H1 (cell line): Measurements from ENCODE around the gene FBXL16. TPM values are rescaled to one million over a fixed set of nuclear protein-coding genes. Genes with fewer than 3 reads are reported as not detected.

Source experiments
- CHD1 ChIP-seq: IDR thresholded peaks from 2 replicates; pipeline ENCODE4 v1.6.1; 2012; ENCODE audit warnings: low read depth, low read length, improper control_type of control experiment
- polyA plus RNA-seq, 7 experiments: library from polyadenylated mRNA; depleted of rRNA in 3 of 7; stranded (reverse) in 5 of 7; unstranded in 2 of 7; fragments of >200 nt in 5 of 7; fragments of 200-250 nt in 2 of 7; gene quantifications; 1 replicate in 5 of 7; 2 replicates in 1 of 7; 4 replicates in 1 of 7; pipeline versions ENCODE4 v1.2.1 to v1.2.3, GENCODE V29; 2011 to 2013; ENCODE audit warnings: missing spikeins in 2 of 7, mixed read lengths in 2 of 7
- total RNA-seq: library from RNA; stranded (reverse); fragmentation: NEBNext Ultra II Directional; extraction: Animal tissue kit (Norgen Biotek cat#: 25700); gene quantifications from 2 replicates; pipeline ENCODE4 v1.2.1, GENCODE V29; 2021

FBXL16 gene
- total and polyA plus RNA-seq, 2 of the 8 experiments (the other 6 are each of a cell fraction or from before 2014, with no cell fraction given), result 12.5 to 12.8 TPM

DNA sequence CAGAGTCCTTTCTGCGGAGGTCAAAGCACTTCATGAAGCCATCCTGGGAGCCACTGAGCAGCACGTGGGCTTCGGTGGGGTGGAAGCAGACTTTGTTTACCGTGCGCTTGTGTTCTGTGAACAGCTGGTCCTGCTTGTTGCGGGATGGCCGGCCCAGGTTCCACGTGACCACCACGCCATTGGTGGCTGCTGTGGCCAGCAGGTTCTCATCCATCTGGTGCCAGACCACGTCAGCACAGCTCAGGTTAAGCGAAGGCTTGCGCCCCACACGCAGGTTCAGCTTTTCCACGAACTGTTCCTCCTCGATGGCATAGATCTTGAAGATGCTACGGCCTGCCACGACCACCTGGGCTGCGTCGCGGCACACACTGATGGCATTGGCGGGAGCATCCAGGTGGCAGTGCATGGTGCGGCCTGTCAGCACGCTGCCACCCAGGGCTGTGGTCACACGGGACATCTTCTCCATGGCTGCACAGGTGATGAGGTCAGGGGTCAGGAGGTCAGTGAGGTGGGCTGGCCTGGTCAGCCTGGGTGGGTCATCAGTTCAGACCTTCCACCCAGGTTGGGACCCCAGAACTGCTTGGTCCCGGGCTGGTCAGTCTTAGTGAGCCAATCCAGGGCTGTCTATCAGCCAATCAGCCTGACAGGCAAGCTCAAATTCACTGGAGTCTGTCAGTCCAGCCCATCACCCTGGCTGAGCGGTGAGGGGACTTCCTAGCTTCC, 16.3 kb downstream of the FBXL16 start (continued):
- TF ChIP-seq CHD1, result no peak
- TF ChIP-seq, all 59 proteins: peak for 1
